HepG2 (cell line): ENCODE data around the gene RPLP2. TPM values are rescaled to one million over a fixed set of nuclear protein-coding genes. Genes with fewer than 3 reads are reported as not detected.

Experiments used
- AHR ChIP-seq: IDR thresholded peaks from 2 replicates; pipeline ENCODE4 v1.6.1; 2018; ENCODE audit warnings: missing genetic modification reagents, missing compliant biosample characterization
- CCAR2 ChIP-seq: fragments of 200-400 bp; formaldehyde crosslinking; optimal IDR thresholded peaks from 2 replicates; pipeline ENCODE3; 2018; ENCODE audit warnings: low read depth, mild to moderate bottlenecking, low read length, moderate library complexity
- ETS1 ChIP-seq: sonication (generic); formaldehyde crosslinking; IDR thresholded peaks from 2 replicates; pipeline ENCODE4 v1.4.0; 2020; ENCODE audit warnings: missing genetic modification reagents
- FUBP1 ChIP-seq: sonication (generic); formaldehyde crosslinking; IDR thresholded peaks from 2 replicates; pipeline ENCODE4 v1.5.1; 2020; ENCODE audit warnings: missing genetic modification reagents, mild to moderate bottlenecking, borderline replicate concordance
- HNRNPUL1 ChIP-seq: fragments of 200-400 bp; formaldehyde crosslinking; IDR thresholded peaks from 2 replicates; pipeline ENCODE4 v1.6.1; 2017; ENCODE audit warnings: low read depth, mild to moderate bottlenecking, low read length, moderate library complexity
- KAT8 ChIP-seq: IDR thresholded peaks from 2 replicates; pipeline ENCODE4 v1.6.1; 2016; ENCODE audit warnings: missing genetic modification reagents, missing compliant biosample characterization
- KDM2A ChIP-seq: sonication (generic); formaldehyde crosslinking; IDR thresholded peaks from 2 replicates; pipeline ENCODE4 v1.4.0; 2020; ENCODE audit warnings: low read depth, missing genetic modification reagents, borderline replicate concordance
- MAFK ChIP-seq, 2 experiments: IDR thresholded peaks in 1 of 2; conservative IDR thresholded peaks in 1 of 2; 2 replicates each; pipeline ENCODE4 v1.6.1; 2011; ENCODE audit warnings: improper control_type of control experiment in 2 of 2, low read length in 2 of 2
- MTF1 ChIP-seq: sonication (generic); formaldehyde crosslinking; IDR thresholded peaks from 2 replicates; pipeline ENCODE4 v1.5.0; 2020; ENCODE audit warnings: missing genetic modification reagents
- NFIC ChIP-seq: IDR thresholded peaks from 2 replicates; pipeline ENCODE4 v1.6.1; 2012; ENCODE audit warnings: mild to moderate bottlenecking, low read length, inconsistent platforms
- POLR2G ChIP-seq: fragments of 200-400 bp; formaldehyde crosslinking; IDR thresholded peaks from 2 replicates; pipeline ENCODE4 v1.6.1; 2018; ENCODE audit warnings: mild to moderate bottlenecking, low read depth, low read length, moderate library complexity
- PTBP1 ChIP-seq: fragments of 200-400 bp; formaldehyde crosslinking; IDR thresholded peaks from 2 replicates; pipeline ENCODE4 v1.6.1; 2018; ENCODE audit warnings: low read length, low read depth; ENCODE audit not compliant: poor library complexity, severe bottlenecking
- SMAD9 ChIP-seq: sonication (generic); formaldehyde crosslinking; IDR thresholded peaks from 2 replicates; pipeline ENCODE4 v1.5.1; 2020; ENCODE audit warnings: mild to moderate bottlenecking, missing genetic modification reagents
- STAT6 ChIP-seq: sonication (generic); formaldehyde crosslinking; IDR thresholded peaks from 2 replicates; pipeline ENCODE4 v1.4.0; 2020; ENCODE audit warnings: missing genetic modification reagents, mild to moderate bottlenecking, borderline replicate concordance
- SUZ12 ChIP-seq: fragments of 150-350 bp; IDR thresholded peaks from 2 replicates; pipeline ENCODE4 v1.6.1; 2014; ENCODE audit warnings: low read depth, low read length
- TRIM22 ChIP-seq: fragments of 450-650 bp; IDR thresholded peaks from 2 replicates; pipeline ENCODE4 v1.6.1; 2017
- U2AF2 ChIP-seq: fragments of 200-400 bp; formaldehyde crosslinking; IDR thresholded peaks from 2 replicates; pipeline ENCODE4 v1.6.1; 2017; ENCODE audit warnings: low read depth, mild to moderate bottlenecking, low read length
- ZBTB46 ChIP-seq: sonication (generic); formaldehyde crosslinking; IDR thresholded peaks from 2 replicates; pipeline ENCODE4 v1.4.0; 2020; ENCODE audit warnings: mild to moderate bottlenecking, missing genetic modification reagents, borderline replicate concordance
- ZNF230 ChIP-seq: sonication (generic); formaldehyde crosslinking; IDR thresholded peaks from 2 replicates; pipeline ENCODE4 v1.4.0; 2020; ENCODE audit warnings: mild to moderate bottlenecking, missing genetic modification reagents
- ZNF441 ChIP-seq: sonication (generic); formaldehyde crosslinking; IDR thresholded peaks from 2 replicates; pipeline ENCODE4 v1.7.0; 2021; ENCODE audit warnings: missing genetic modification reagents, borderline replicate concordance
- ZNF558 ChIP-seq: sonication (generic); formaldehyde crosslinking; IDR thresholded peaks from 2 replicates; pipeline ENCODE4 v1.9.0; 2022; ENCODE audit warnings: mild to moderate bottlenecking, missing genetic modification reagents, borderline replicate concordance
- polyA plus RNA-seq, 8 experiments: library from polyadenylated mRNA; depleted of rRNA in 3 of 8; stranded (reverse) in 7 of 8; unstranded in 1 of 8; fragments of >200 nt; fragmentation: Illumina TruSeq in 4 of 8; extraction: Trizol in 4 of 8; gene quantifications; 2 replicates each; pipeline versions ENCODE4 v1.2.1 to v1.2.3, GENCODE V29; 2011 to 2016; ENCODE audit warnings: low read depth in 4 of 8, missing spikeins in 1 of 8, mixed read lengths in 1 of 8; ENCODE audit not compliant: insufficient read depth in 1 of 8
- total RNA-seq, 5 experiments: library from RNA; depleted of rRNA; stranded (reverse); fragments of >200 nt; fragmentation: Illumina TruSeq; extraction: Trizol; gene quantifications; 2 replicates each; pipeline ENCODE4 v1.2.3, GENCODE V29; 2016; ENCODE audit warnings: low read depth in 1 of 5

The RPLP2 gene
- total and polyA plus RNA-seq, 2 of the 13 experiments (the other 11 are each of a cell fraction or from before 2014, with no cell fraction given): 978 to 2,106 TPM

GRCh38 chr11:837189-837989 lies 27.6 kb downstream of the RPLP2 start (continued):
- TF ChIP-seq HNRNPUL1 (no peak), SMAD9 (CRISPR knock-in tag) (no peak), U2AF2 (no peak), ZNF441 (CRISPR knock-in tag) (no peak), PTBP1 (no peak), NFIC (no peak), AHR (CRISPR knock-in tag) (no peak), KDM2A (CRISPR knock-in tag) (0 out of 2 replicates have a peak, but pooled peaks have one; percentile 5), MAFK (conservative IDR thresholded peaks at IDR 0.05 in 1 of 2, IDR thresholded peaks at IDR 0.05 in 1 of 2; ENCODE audit: low read length in 2 of 2) (no peak), FUBP1 (CRISPR knock-in tag) (no peak), KAT8 (CRISPR knock-in tag) (no peak), SUZ12 (no peak), POLR2G (peak; percentile 37; the same call in 1 of the 2 replicates), CCAR2 (no peak), ZBTB46 (CRISPR knock-in tag) (no peak), TRIM22 (no peak), MTF1 (no peak), ZNF558 (CRISPR knock-in tag) (no peak), STAT6 (no peak), ZNF230 (CRISPR knock-in tag) (no peak), ETS1 (CRISPR knock-in tag) (no peak)
